Activated CD4-positive, alpha-beta memory T cell treated with anti-CD3 and anti-CD28 coated beads for 36 hours (primary cell): ENCODE data around the gene FADS2. TPM values are rescaled to one million over a fixed set of nuclear protein-coding genes. Genes with fewer than 3 reads are reported as not detected.
"Not testable (repeated sequence)": the region's sequence is repeated elsewhere in the genome, so short reads cannot be mapped to it uniquely, and the experiment has no call there.

Source experiments
- CTCF ChIA-PET: fragments of 350-600 bp; sonication (Branson Sonifier 250); formaldehyde crosslinking; loops from one replicate; lab custom pipeline; 2021; ENCODE audit warnings: antibody characterized with exemption, inconsistent platforms; lab: Charles Lee
- POLR2A ChIA-PET: fragments of 350-600 bp; sonication (Branson Sonifier 250); formaldehyde crosslinking; loops from one replicate; lab custom pipeline; 2021; ENCODE audit warnings: antibody characterized with exemption; lab: Charles Lee
- DNase-seq: peaks from one replicate; pipeline ENCODE4 v3.0.0-alpha.2; 2020
- H3K27ac Mint-ChIP-seq: one replicate; pipeline ENCODE4 v1.8.0; 2021; ENCODE audit warnings: mixed read lengths
- H3K27me3 Mint-ChIP-seq: one replicate; pipeline ENCODE4 v1.8.0; 2021; ENCODE audit warnings: mixed read lengths
- H3K36me3 Mint-ChIP-seq: one replicate; pipeline ENCODE4 v1.8.0; 2021; ENCODE audit warnings: mixed read lengths
- H3K4me1 Mint-ChIP-seq: one replicate; pipeline ENCODE4 v1.8.0; 2021; ENCODE audit warnings: low read depth, mixed read lengths
- H3K4me3 Mint-ChIP-seq: one replicate; pipeline ENCODE4 v1.8.0; 2021; ENCODE audit warnings: mild to moderate bottlenecking, mixed read lengths
- H3K9me3 Mint-ChIP-seq: one replicate; pipeline ENCODE4 v1.8.0; 2021; ENCODE audit warnings: mixed read lengths
- intact Hi-C: fragments of 100-400 bp; cut with micrococcal nuclease; formaldehyde crosslinking; loops from one replicate; pipeline ENCODE4 v1.15.1; 2023
- total RNA-seq, 2 experiments: library from RNA; stranded (reverse); gene quantifications; one replicate each; pipeline ENCODE4 v1.2.3, GENCODE V29; 2021

Gene FADS2
- total RNA-seq, 2 experiments from 2014 or later: 58.2 to 60.8 TPM

- intact Hi-C loops: no loop called here
- H3K9me3 Mint-ChIP-seq: no peaks in the 10 kb centered on the region
- H3K4me3 Mint-ChIP-seq: no peak overlapping the region
- H3K27ac Mint-ChIP-seq: no peak overlapping the region
- peaks cover 2% of the 10 kb centered on the region for H3K4me1 Mint-ChIP-seq
- POLR2A ChIA-PET: interaction anchor here (0.6 kb wide), 1 partner anchor 187 kb away, joined by 3 read pairs; no protein-coding TSS in a partner anchor
- no peak for DNase-seq
- H3K36me3 Mint-ChIP-seq: no peaks in the 10 kb centered on the region
- peaks cover 2% of the 10 kb centered on the region for H3K27me3 Mint-ChIP-seq
- CTCF ChIA-PET: interaction anchor here (0.7 to 6.7 kb wide), 2 partner anchors 82 to 234 kb away, joined by 3 to 51 read pairs; partner anchors contain the start of genes FEN1 and TMEM258
Observed at GRCh38 chr11:61874853-61875252, 46.8 kb downstream of the FADS2 start.

DNA sequence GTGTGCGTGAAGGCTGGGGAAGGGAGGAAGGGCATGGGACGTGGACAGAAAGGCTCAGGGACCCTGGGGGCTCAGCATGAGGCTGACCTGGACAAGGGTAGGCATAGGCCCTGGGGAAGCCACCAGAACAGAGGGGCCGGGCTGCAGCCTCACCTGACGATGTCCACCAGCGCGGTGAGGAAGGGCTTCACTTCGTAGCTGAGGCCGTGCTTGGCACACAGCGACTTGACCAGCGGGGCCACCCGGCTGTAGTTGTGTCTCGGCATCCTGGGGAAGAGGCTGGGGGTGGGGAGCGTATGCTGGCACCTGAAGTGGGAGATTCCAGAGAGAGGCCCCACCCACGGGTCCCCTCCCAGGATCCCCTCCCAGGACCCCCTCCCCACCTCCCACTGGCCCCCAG lies 47.6 kb downstream of the FADS2 start:
- Mint-ChIP-seq H3K4me3 (no peak overlapping the region), H3K27me3 (peaks cover 2% of the 10 kb centered on the region), H3K4me1 (peaks cover 2% of the 10 kb centered on the region), H3K27ac (no peak overlapping the region), H3K9me3 (no peaks in the 10 kb centered on the region), H3K36me3 (no peaks in the 10 kb centered on the region)
- DNase-seq: no peak
- CTCF ChIA-PET: interaction anchor here (0.7 to 6.7 kb wide), 2 partner anchors 83 to 233 kb away, joined by 3 to 51 read pairs; partner anchors contain the start of genes FEN1 and TMEM258
- POLR2A ChIA-PET: no interaction called here
- intact Hi-C loops: no loop called here

DNA sequence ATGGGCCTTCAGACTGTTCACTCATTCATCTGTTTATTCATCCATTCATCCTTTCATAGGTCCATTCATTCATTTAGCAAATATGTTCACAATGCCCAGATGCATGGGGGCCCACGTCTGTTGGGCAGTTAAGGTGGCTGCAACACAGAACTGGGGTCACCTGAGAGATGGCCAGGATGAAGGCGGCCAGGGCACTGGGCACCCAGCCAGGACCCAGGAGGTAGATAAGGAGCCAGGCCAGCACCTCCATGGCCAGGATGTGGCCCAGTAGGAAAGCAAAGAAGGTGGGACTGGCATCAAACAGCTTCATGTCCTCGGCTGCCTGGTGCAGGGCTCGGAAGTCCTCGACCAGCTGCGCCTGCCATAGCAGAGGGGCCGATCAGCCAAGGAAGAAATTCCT lies 51.1 kb downstream of the FADS2 start:
- Mint-ChIP-seq H3K9me3 (no peaks in the 10 kb centered on the region), H3K27me3 (no peaks in the 10 kb centered on the region), H3K36me3 (no peaks in the 10 kb centered on the region), H3K4me1 (no peaks in the 10 kb centered on the region), H3K4me3 (no peak overlapping the region), H3K27ac (no peak overlapping the region)
- ChIA-PET POLR2A (no interaction called here), CTCF (interaction anchor here (1.1 to 1.6 kb wide), 5 partner anchors 8 to 69 kb away, joined by 3 to 6 read pairs (median 3); no protein-coding TSS in a partner anchor)
- intact Hi-C loops: no loop called here
- DNase-seq: no peak

GRCh38 chr11:61880031-61880430 lies 51.9 kb downstream of the FADS2 start:
- no peaks in the 10 kb centered on the region for H3K4me1 Mint-ChIP-seq
- ChIA-PET CTCF (interaction anchor here (1.1 to 2.8 kb wide), 4 partner anchors 9 to 228 kb away, joined by 3 to 15 read pairs (median 5); no protein-coding TSS in a partner anchor), POLR2A (no interaction called here)
- H3K9me3 Mint-ChIP-seq: no peaks in the 10 kb centered on the region
- intact Hi-C loops: no loop called here
- no peaks in the 10 kb centered on the region for H3K27me3 Mint-ChIP-seq
- H3K4me3 Mint-ChIP-seq: no peak overlapping the region
- no peak for DNase-seq
- H3K36me3 Mint-ChIP-seq: no peaks in the 10 kb centered on the region
- H3K27ac Mint-ChIP-seq: no peak overlapping the region

- ChIA-PET POLR2A (no interaction called here), CTCF (interaction anchor here (1.2 to 2.8 kb wide), 4 partner anchors 10 to 227 kb away, joined by 4 to 15 read pairs (median 6); no protein-coding TSS in a partner anchor)
- H3K27me3 Mint-ChIP-seq: no peaks in the 10 kb centered on the region
- H3K36me3 Mint-ChIP-seq: no peaks in the 10 kb centered on the region
- H3K27ac Mint-ChIP-seq: no peak overlapping the region
- no peak overlapping the region for H3K4me3 Mint-ChIP-seq
- H3K4me1 Mint-ChIP-seq: no peaks in the 10 kb centered on the region
- no peaks in the 10 kb centered on the region for H3K9me3 Mint-ChIP-seq
- DNase-seq: no peak
- intact Hi-C loops: no loop called here
Observed at GRCh38 chr11:61880454-61880853, 52.4 kb downstream of the FADS2 start.

- no peak for DNase-seq
- POLR2A ChIA-PET: no interaction called here
Observed at GRCh38 chr11:61881397-61881796, 53.3 kb downstream of the FADS2 start.

GRCh38 chr11:61882267-61882666 lies 54.2 kb downstream of the FADS2 start:
- H3K4me3 Mint-ChIP-seq, H3K27me3 Mint-ChIP-seq, DNase-seq, H3K36me3 Mint-ChIP-seq, H3K4me1 Mint-ChIP-seq, intact Hi-C loops, H3K9me3 Mint-ChIP-seq, POLR2A ChIA-PET, H3K27ac Mint-ChIP-seq: not testable (repeated sequence)
- CTCF ChIA-PET: interaction anchor here (1.2 to 2.9 kb wide), 4 partner anchors 15 to 226 kb away, joined by 5 to 15 read pairs (median 7); no protein-coding TSS in a partner anchor

More at GRCh38 chr11:61881397-61881796, 53.3 kb downstream of the FADS2 start:
- Mint-ChIP-seq H3K4me1 (no peaks in the 10 kb centered on the region), H3K27me3 (no peaks in the 10 kb centered on the region), H3K36me3 (no peaks in the 10 kb centered on the region), H3K9me3 (no peaks in the 10 kb centered on the region), H3K27ac (no peak overlapping the region), H3K4me3 (no peak overlapping the region)
- CTCF ChIA-PET: interaction anchor here (0.6 to 2.9 kb wide), 6 partner anchors 10 to 226 kb away, joined by 3 to 15 read pairs (median 5); no protein-coding TSS in a partner anchor
- intact Hi-C loops: no loop called here

DNA sequence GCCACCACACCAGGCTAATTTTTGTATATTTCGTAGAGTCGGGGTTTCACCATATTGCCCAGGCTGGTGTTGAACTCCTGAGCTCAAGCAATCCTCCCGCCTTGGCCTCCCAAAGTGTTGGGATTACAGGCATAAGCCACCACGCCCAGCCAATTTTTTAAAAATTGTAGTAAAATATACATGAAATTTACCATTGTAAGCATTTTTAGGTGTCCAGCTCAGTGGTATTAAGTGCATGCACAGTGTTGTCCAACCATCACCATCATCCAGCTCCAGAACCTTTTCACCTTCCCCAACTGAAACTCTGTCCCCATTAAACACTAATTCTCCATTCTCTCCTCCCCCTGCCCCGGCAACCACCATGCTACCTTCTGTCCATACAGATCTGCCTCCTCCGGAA lies 54.8 kb downstream of the FADS2 start:
- ChIA-PET POLR2A (no interaction called here), CTCF (interaction anchor here (2.9 kb wide), 1 partner anchor 15 kb away, joined by 9 read pairs; no protein-coding TSS in a partner anchor)
- no peaks in the 10 kb centered on the region for H3K27me3 Mint-ChIP-seq
- no peaks in the 10 kb centered on the region for H3K9me3 Mint-ChIP-seq
- no peaks in the 10 kb centered on the region for H3K36me3 Mint-ChIP-seq
- no peak overlapping the region for H3K27ac Mint-ChIP-seq
- DNase-seq: no peak
- intact Hi-C loops: no loop called here
- no peak overlapping the region for H3K4me3 Mint-ChIP-seq
- H3K4me1 Mint-ChIP-seq: no peaks in the 10 kb centered on the region

- intact Hi-C loops: no loop called here
- no peak overlapping the region for H3K4me3 Mint-ChIP-seq
- ChIA-PET POLR2A (no interaction called here), CTCF (interaction anchor here (1.3 to 2.9 kb wide), 2 partner anchors 14 to 199 kb away, joined by 3 to 9 read pairs; no protein-coding TSS in a partner anchor)
- H3K36me3 Mint-ChIP-seq: no peaks in the 10 kb centered on the region
- no peaks in the 10 kb centered on the region for H3K9me3 Mint-ChIP-seq
- H3K27me3 Mint-ChIP-seq: no peaks in the 10 kb centered on the region
- H3K4me1 Mint-ChIP-seq: no peaks in the 10 kb centered on the region
- no peak for DNase-seq
- H3K27ac Mint-ChIP-seq: no peak overlapping the region
Observed at GRCh38 chr11:61883327-61883726, 55.2 kb downstream of the FADS2 start.

GRCh38 chr11:61883947-61884346 lies 55.8 kb downstream of the FADS2 start:
- DNase-seq: no peak
- H3K27ac Mint-ChIP-seq: no peak overlapping the region
- H3K4me1 Mint-ChIP-seq: no peaks in the 10 kb centered on the region
- H3K27me3 Mint-ChIP-seq: no peaks in the 10 kb centered on the region
- no peak overlapping the region for H3K4me3 Mint-ChIP-seq
- ChIA-PET POLR2A (no interaction called here), CTCF (interaction anchor here (0.6 to 2.9 kb wide), 5 partner anchors 13 to 224 kb away, joined by 3 to 9 read pairs (median 3); partner anchors contain the start of gene FEN1)
- no peaks in the 10 kb centered on the region for H3K36me3 Mint-ChIP-seq
- H3K9me3 Mint-ChIP-seq: no peaks in the 10 kb centered on the region
- intact Hi-C loops: no loop called here

- no peaks in the 10 kb centered on the region for H3K36me3 Mint-ChIP-seq
- H3K4me1 Mint-ChIP-seq: no peaks in the 10 kb centered on the region
- ChIA-PET CTCF (interaction anchor here (1.2 to 2.0 kb wide), 4 partner anchors 14 to 223 kb away, joined by 3 to 8 read pairs (median 4); no protein-coding TSS in a partner anchor), POLR2A (no interaction called here)
- no peak for DNase-seq
- no peaks in the 10 kb centered on the region for H3K9me3 Mint-ChIP-seq
- no peak overlapping the region for H3K27ac Mint-ChIP-seq
- no peaks in the 10 kb centered on the region for H3K27me3 Mint-ChIP-seq
- H3K4me3 Mint-ChIP-seq: no peak overlapping the region
- intact Hi-C loops: no loop called here
Observed at GRCh38 chr11:61885166-61885778, 57.2 kb downstream of the FADS2 start.

GRCh38 chr11:61885784-61886580 lies 57.9 kb downstream of the FADS2 start:
- no peak for DNase-seq
- intact Hi-C loops: no loop called here
- POLR2A ChIA-PET: no interaction called here
- Mint-ChIP-seq H3K36me3 (no peaks in the 10 kb centered on the region), H3K4me1 (peaks cover 2% of the 10 kb centered on the region), H3K27ac (no peak overlapping the region), H3K9me3 (no peaks in the 10 kb centered on the region), H3K4me3 (no peak overlapping the region), H3K27me3 (no peaks in the 10 kb centered on the region)
- CTCF ChIA-PET: interaction anchor here (1.2 to 2.0 kb wide), 2 partner anchors 13 to 196 kb away, joined by 3 to 8 read pairs; no protein-coding TSS in a partner anchor
